Heart right ventricle (tissue), 16 donors: Measurements from ENCODE around the gene RMI1. TPM values are rescaled to one million over a fixed set of nuclear protein-coding genes. Genes with fewer than 3 reads are reported as not detected.

Experiments
- ATAC-seq, 8 donors: fragments of 200-7000 bp; cut with Tn5 transposase; one replicate each; pipeline ENCODE4 v1.9.1; 2020; ENCODE audit warnings: mild to moderate bottlenecking in 8 of 8, moderate library complexity in 8 of 8, moderate number of reproducible peaks in 1 of 8
- DNase-seq, 2 donors: peaks; one replicate each; pipeline ENCODE4 v3.0.0-alpha.2; 2020
- H3K27ac ChIP-seq, 10 donors: fragments of 200-600 bp; sonication (generic) in 2 of 10; one replicate each; pipeline versions ENCODE4 v1.5.0 to v1.8.0; 2020 to 2022; ENCODE audit warnings: mild to moderate bottlenecking in 3 of 10
- H3K27me3 ChIP-seq, 7 donors: fragments of 200-600 bp; one replicate each; pipeline ENCODE4 v1.8.0; 2021 to 2022; ENCODE audit warnings: mild to moderate bottlenecking in 2 of 7
- H3K36me3 ChIP-seq, 9 donors: fragments of 200-600 bp; sonication (generic) in 1 of 9; one replicate each; pipeline versions ENCODE4 v1.5.0 to v1.8.0; 2020 to 2022; ENCODE audit warnings: mild to moderate bottlenecking in 2 of 9
- H3K4me1 ChIP-seq, 9 donors: fragments of 200-600 bp; sonication (generic) in 1 of 9; one replicate each; pipeline versions ENCODE4 v1.5.0 to v1.8.0; 2020 to 2022; ENCODE audit warnings: mild to moderate bottlenecking in 4 of 9
- H3K4me3 ChIP-seq, 10 donors: fragments of 200-600 bp; sonication (generic) in 2 of 10; one replicate each; pipeline versions ENCODE4 v1.5.0 to v1.8.0; 2020 to 2022; ENCODE audit warnings: mild to moderate bottlenecking in 7 of 10, moderate library complexity in 2 of 10
- H3K9me3 ChIP-seq, 11 donors: fragments of 200-600 bp in 10 of 11; sonication (generic) in 2 of 11; one replicate each; pipeline versions ENCODE4 v1.5.0 to v1.8.0; 2013 to 2022; ENCODE audit warnings: mild to moderate bottlenecking in 2 of 11, control low read depth in 1 of 11, moderate library complexity in 1 of 11
- CTCF ChIP-seq, 9 donors: fragments of 200-600 bp; sonication (generic) in 2 of 9; IDR thresholded peaks; one replicate each; pipeline versions ENCODE4 v1.5.0 to v1.8.0; 2021 to 2022; ENCODE audit warnings: antibody characterized with exemption in 9 of 9, mild to moderate bottlenecking in 5 of 9, moderate library complexity in 1 of 9
- WGBS, 2 donors: extraction: QIAGEN DNeasy Blood & Tissue Kit; methylation state at CpG; one replicate each; pipeline ENCODE4 v1.1.7; 2013; ENCODE audit warnings: inconsistent platforms in 1 of 2; 5-methylcytosine and 5-hydroxymethylcytosine counted together
- intact Hi-C, 10 donors: fragments of 100-400 bp; cut with DNase I; formaldehyde crosslinking; loops; one replicate each; pipeline versions ENCODE4 v1.11.1 to v1.14.2; 2022
- polyA plus RNA-seq, 2 donors: library from polyadenylated mRNA; stranded (reverse); fragments of 200-250 nt; gene quantifications; one replicate each; pipeline ENCODE4 v1.2.3, GENCODE V29; 2013
- total RNA-seq, 10 donors: library from RNA; stranded (reverse); fragmentation: NEBNext Ultra II Directional in 3 of 10; extraction: Animal tissue kit (Norgen Biotek cat#: 25700) in 3 of 10; gene quantifications; one replicate each; pipeline versions ENCODE4 v1.2.1 to v1.2.4, GENCODE V29; 2021 to 2023
- donor health status: Arrhythmogenic right ventricular cardiomyopathy.
- donor health status: ischemic (EF 13 %, LVEDD 7.1; RV severe dilation, severe dysfunction).
- donor health status: healthy with polysubstance abuse.
- donor health status: DM: no; HTN: yes; CAD: no.
- donor health status: DM: no; HTN: no; CAD: no.
- donor health status: ischemic (EF 25% LVEDD 6.9; RV normal size, moderate dysfunction).
- donor health status: ischemic (EF 25% LVEDD 5.7; RV mildly dilated, moderate dysfunction).
- donor health status: healthy.
- donor health status: DM: yes; HTN: yes; CAD: no.
- donor health status: Ischemic cardiomyopathy.
- donor health status: ischemic (EF 35%, LVEDD 5.7; RV mildly dilated, moderate dysfunction).
- donor health status: nonischemic (EF 11% LVEDD 7.7; RV severe dilation, severe dysfunction).
- donor health status: DM: yes; HTN: yes; CAD: no.
- donor health status: PGD.
- donor health status: ischemic (EF 29% LVEDD 5.4; RV normal size, mild dysfunction).
- donor health status: nonischemic (EF 23%, LVEDD 6.1; RV moderate dilation, normal function).

RMI1 gene
- total and polyA plus RNA-seq, 12 donors = 2.4 to 9.7 (median 5.4) TPM

- DNase-seq (no peak), ATAC-seq (no peak)
- peaks cover 0 to 27% (median 2%) of the 10 kb centered on the region in 9 donors for H3K4me1 ChIP-seq
- TF ChIP-seq CTCF (IDR thresholded peaks at IDR 0.05) = no peak
- H3K9me3 ChIP-seq = no peaks in the 10 kb centered on the region
- H3K27ac ChIP-seq = no peak overlapping the region
- peaks cover 0 to 21% (median 8%) of the 10 kb centered on the region in 9 donors for H3K36me3 ChIP-seq
- no peak overlapping the region for H3K4me3 ChIP-seq
- H3K27me3 ChIP-seq = no peaks in the 10 kb centered on the region
- intact Hi-C loops = loop anchor here in 3 of 10 donors (5.0 to 10.0 kb wide), 3 partner anchors 157 to 185 kb away; no protein-coding TSS in a partner anchor
- WGBS, 2 donors = 94 to 100% methylated on average over 1 of the region's 1 CpG
These were observed 6.8 kb downstream of the RMI1 start for GRCh38 chr9:83987402-83987791.

GRCh38 chr9:83988411-83988810, 7.8 kb downstream of the RMI1 start:
- ATAC-seq (no peak), DNase-seq (no peak)
- Histone ChIP-seq H3K27ac (no peak overlapping the region), H3K4me1 (peaks cover 0 to 20% (median 0%) of the 10 kb centered on the region in 9 donors), H3K4me3 (no peak overlapping the region), H3K27me3 (no peaks in the 10 kb centered on the region), H3K9me3 (no peaks in the 10 kb centered on the region), H3K36me3 (peaks cover 0 to 21% (median 8%) of the 10 kb centered on the region in 9 donors)
- intact Hi-C loops = loop anchor here in 3 of 10 donors (5.0 to 10.0 kb wide), 3 partner anchors 156 to 184 kb away; no protein-coding TSS in a partner anchor
- TF ChIP-seq CTCF (IDR thresholded peaks at IDR 0.05) = no peak
- WGBS, 2 donors = 71 to 75% methylated on average over 2 of the region's 2 CpGs

- H3K9me3 ChIP-seq = no peaks in the 10 kb centered on the region
- ATAC-seq = no peak
- no peak for DNase-seq
- H3K27me3 ChIP-seq = no peaks in the 10 kb centered on the region
- intact Hi-C loops = loop anchor here in 1 of 10 donors (10.0 kb wide), 1 partner anchor 83 kb away; no protein-coding TSS in a partner anchor
- H3K36me3 ChIP-seq = peaks cover 0 to 21% (median 8%) of the 10 kb centered on the region in 9 donors
- WGBS, 2 donors = 93 to 100% methylated on average over 1 of the region's 1 CpG
- no peak overlapping the region for H3K4me3 ChIP-seq
- peaks cover 0 to 12% (median 0%) of the 10 kb centered on the region in 9 donors for H3K4me1 ChIP-seq
- no peak overlapping the region for H3K27ac ChIP-seq
- TF ChIP-seq CTCF (IDR thresholded peaks at IDR 0.05) = no peak
These were observed 10.8 kb downstream of the RMI1 start for GRCh38 chr9:83991355-83991754.

- peaks cover 0 to 21% (median 8%) of the 10 kb centered on the region in 9 donors for H3K36me3 ChIP-seq
- WGBS, 2 donors = 81 to 90% methylated on average over 1 of the region's 1 CpG
- no peak for ATAC-seq
- DNase-seq = no peak
- peak in 1 of 9 donors; percentile 6 for TF ChIP-seq CTCF (IDR thresholded peaks at IDR 0.05)
- H3K27ac ChIP-seq = no peak overlapping the region
- H3K4me1 ChIP-seq = peaks cover 0 to 5% (median 0%) of the 10 kb centered on the region in 9 donors
- no peak overlapping the region for H3K4me3 ChIP-seq
- intact Hi-C loops = loop anchor here in 1 of 10 donors (10.0 kb wide), 1 partner anchor 82 kb away; no protein-coding TSS in a partner anchor
- H3K27me3 ChIP-seq = no peaks in the 10 kb centered on the region
- H3K9me3 ChIP-seq = no peaks in the 10 kb centered on the region
These were observed 11.8 kb downstream of the RMI1 start for GRCh38 chr9:83992407-83992806.
